Activated CD4-positive, alpha-beta T cell treated with anti-CD3 and anti-CD28 coated beads for 24 hours (primary cell): ENCODE data around the gene XRCC1.
"Not testable (repeated sequence)": the region's sequence is repeated elsewhere in the genome, so short reads cannot be mapped to it uniquely, and the experiment has no call there.

Experiments used
- DNase-seq, 2 donors: peaks; one replicate each; pipeline ENCODE4 v3.0.0-alpha.2; 2020; ENCODE audit warnings: low read depth in 2 of 2

Gene XRCC1

GRCh38 chr19:43575156-43575950 is at the start of gene XRCC1, which contains the start of gene PINLYP:
XRCC1 (minus strand) TSS chr19:43575527; CDS start chr19:43575458, 69 bp downstream.
PINLYP (plus strand) TSS chr19:43575801; CDS start chr19:43577192, 1,391 bp downstream.
- peak; percentile 92 to 95 for DNase-seq

GRCh38 chr19:43624933-43625332 is 49.6 kb upstream of the XRCC1 start:
- DNase-seq = peak; percentile 77 to 86

GRCh38 chr19:43623889-43624670 is 48.8 kb upstream of the XRCC1 start:
- peak in 1 of 2 donors; percentile 10 for DNase-seq

- DNase-seq = no peak
Measured at GRCh38 chr19:43622956-43623355, 47.6 kb upstream of the XRCC1 start.

- DNase-seq = no peak
Measured at GRCh38 chr19:43622070-43622469, 46.7 kb upstream of the XRCC1 start.

GRCh38 chr19:43620061-43621001 is 45.0 kb upstream of the XRCC1 start:
- peak; percentile 75 to 83 for DNase-seq

- peak; percentile 74 to 75 for DNase-seq
Measured at GRCh38 chr19:43619262-43620060, 44.1 kb upstream of the XRCC1 start, which contains the start of gene ZNF428. ZNF428 (minus strand) TSS chr19:43619629; CDS start chr19:43614304, 5,325 bp downstream.

- DNase-seq = peak in 1 of 2 donors; percentile 44
Measured at GRCh38 chr19:43618921-43619261, 43.6 kb upstream of the XRCC1 start.

GRCh38 chr19:43616954-43617353 is 41.6 kb upstream of the XRCC1 start:
- DNase-seq = no peak

- DNase-seq = no peak
Measured at GRCh38 chr19:43616306-43616705, 41.0 kb upstream of the XRCC1 start.

GRCh38 chr19:43612374-43612773 is 37.0 kb upstream of the XRCC1 start:
- no peak for DNase-seq

- DNase-seq = no peak
Measured at GRCh38 chr19:43611788-43612187, 36.5 kb upstream of the XRCC1 start, which contains the start of gene SRRM5. SRRM5 (plus strand) TSS chr19:43612088; CDS start chr19:43612122, 34 bp downstream.

GRCh38 chr19:43610493-43610892 is 35.2 kb upstream of the XRCC1 start:
- no peak for DNase-seq

- no peak for DNase-seq
Measured at GRCh38 chr19:43609872-43610271, 34.5 kb upstream of the XRCC1 start.

- no peak for DNase-seq
Measured at GRCh38 chr19:43607238-43608205, 32.2 kb upstream of the XRCC1 start.

GRCh38 chr19:43606569-43607229 is 31.4 kb upstream of the XRCC1 start:
- DNase-seq = no peak

- no peak for DNase-seq
Measured at GRCh38 chr19:43605875-43606568, 30.7 kb upstream of the XRCC1 start.

GRCh38 chr19:43600326-43600725 is 25.0 kb upstream of the XRCC1 start:
- not testable (repeated sequence) for DNase-seq
